ENCODE measurements around the gene CHERP. TPM values are rescaled to one million over a fixed set of nuclear protein-coding genes. Genes with fewer than 3 reads are reported as not detected.

Gene CHERP
- total and polyA plus RNA-seq, 2 donors (not counting 1 experiment from before 2014, with no cell fraction given), result 38.3 to 98.9 TPM

- Histone ChIP-seq H3K9ac (ENCODE audit: low read length) (peak overlapping the region; percentile 77), H3K4me1 (ENCODE audit: control insufficient read depth in 2 of 2, insufficient read depth in 2 of 2, low read length in 2 of 2) (peaks cover 13 to 35% of the 10 kb centered on the region in 2 donors), H3K4me2 (replicated peaks; ENCODE audit: low read depth, low read length, poor library complexity, severe bottlenecking) (peak overlapping the region; percentile 91), H2AFZ (ENCODE audit: insufficient read depth, low read depth, low read length, poor library complexity, severe bottlenecking) (peak overlapping the region; percentile 98), H3K36me3 (replicated peaks in 1 of 2; ENCODE audit: control extremely low read depth in 1 of 2, control insufficient read depth in 1 of 2, extremely low read depth in 1 of 2, insufficient read depth in 2 of 2, low read length in 1 of 2) (peaks cover 0 to 6% of the 10 kb centered on the region in 2 experiments), H3K79me2 (ENCODE audit: control insufficient read depth, insufficient read depth, low read length) (peaks cover 60% of the 10 kb centered on the region), H3K9me3 (ENCODE audit: control extremely low read depth in 1 of 3, control insufficient read depth in 2 of 3, insufficient read depth in 1 of 3, low read length in 2 of 3) (peaks cover 0 to 2% (median 0%) of the 10 kb centered on the region in 3 donors), H3K27me3 (replicated peaks in 1 of 4; ENCODE audit: control extremely low read depth in 1 of 4, control insufficient read depth in 3 of 4, insufficient read depth in 4 of 4, low read length in 3 of 4) (no peaks in the 10 kb centered on the region), H3K27ac (ENCODE audit: low read length in 2 of 2) (peak overlapping the region in 1 of 2 donors; percentile 55), H3K4me3 (ENCODE audit: control extremely low read depth in 1 of 5, extremely low read depth in 1 of 5, insufficient read depth in 1 of 5, low read depth in 2 of 5, low read length in 4 of 5) (peak overlapping the region; percentile 57 to 92 (median 73)), H4K20me1 (ENCODE audit: control insufficient read depth, insufficient read depth, low read length, poor library complexity, severe bottlenecking) (peaks cover 37% of the 10 kb centered on the region)
- no peak for TF ChIP-seq EZH2 (IDR thresholded peaks at IDR 0.05; ENCODE audit: borderline replicate concordance, insufficient read depth, low read depth, low read length, poor library complexity, severe bottlenecking)
- no peak for TF ChIP-seq CTCF (IDR thresholded peaks at IDR 0.05)
- DNase-seq (no peak), ATAC-seq (ENCODE audit: low read depth) (peak; percentile 1)
- ChIA-PET POLR2A (interaction anchor here (0.6 kb wide), 1 partner anchor 25 kb away, joined by 9 read pairs; the partner anchor contains the start of genes C19orf44 and CALR3), CTCF (interaction anchor here (0.5 to 0.6 kb wide), 2 partner anchors 90 to 207 kb away, joined by 3 read pairs; no protein-coding TSS in a partner anchor)
- Mint-ChIP-seq H3K4me3 (peak overlapping the region; percentile 95), H3K9me3 (ENCODE audit: insufficient read depth) (no peaks in the 10 kb centered on the region), H3K27me3 (no peaks in the 10 kb centered on the region), H3K27ac (peak overlapping the region; percentile 66), H3K4me1 (peaks cover 40% of the 10 kb centered on the region)
- intact Hi-C loops (cut with micrococcal nuclease), result no loop called here
- WGBS (ENCODE audit: insufficient coverage), result 1% methylated on average over 67 of the region's 67 CpGs
Measured at GRCh38 chr19:16470911-16471811, 71.1 kb downstream of the CHERP start.
